IMR-90 (cell line): ENCODE results near the gene KCNAB2. TPM values are rescaled to one million over a fixed set of nuclear protein-coding genes. Genes with fewer than 3 reads are reported as not detected.

Experiments
- ATAC-seq: fragments of 200-7000 bp; cut with Tn5 transposase; 2 replicates; pipeline ENCODE4 v1.9.1; 2020; ENCODE audit warnings: low read depth, mild to moderate bottlenecking, moderate library complexity
- BruUV-seq: library from RNA; stranded (reverse); fragments of 400-500 nt; replicated peaks from 2 replicates; lab custom pipeline; 2021; lab: Mats Ljungman, UMichigan
- CTCF ChIA-PET: fragments of 300-600 bp; formaldehyde crosslinking; extraction: SDS; loops from one replicate; lab custom pipeline; 2021; ENCODE audit warnings: antibody characterized with exemption; lab: Yijun Ruan, JAX
- POLR2A ChIA-PET: fragments of 300-600 bp; sonication (Branson Sonifier 250); formaldehyde crosslinking; loops from one replicate; lab custom pipeline; 2022; ENCODE audit warnings: antibody characterized with exemption; ENCODE audit not compliant: unreplicated experiment; lab: Charles Lee
- DNase-seq: peaks from one replicate; pipeline ENCODE4 v3.0.0; 2013
- H2AFZ ChIP-seq: replicated peaks from 2 replicates; pipeline ENCODE3; 2013; ENCODE audit warnings: low read length, mild to moderate bottlenecking; ENCODE audit not compliant: poor library complexity
- H2AK5ac ChIP-seq: 2 replicates; pipeline ENCODE4 v1.6.1; 2013; ENCODE audit warnings: low read depth, low read length, inconsistent platforms
- H2AK9ac ChIP-seq: replicated peaks from 2 replicates; pipeline ENCODE3; 2013; ENCODE audit warnings: mild to moderate bottlenecking, low read depth, low read length, moderate library complexity; ENCODE audit not compliant: poor library complexity
- H2BK120ac ChIP-seq: 2 replicates; pipeline ENCODE4 v1.6.1; 2013; ENCODE audit warnings: low read depth, low read length, inconsistent platforms
- H2BK15ac ChIP-seq: 3 replicates; pipeline ENCODE4 v1.6.1; 2013; ENCODE audit warnings: low read depth, low read length, inconsistent platforms
- H2BK20ac ChIP-seq: 2 replicates; pipeline ENCODE4 v1.6.1; 2013; ENCODE audit warnings: low read depth, mild to moderate bottlenecking, inconsistent platforms, low read length, moderate library complexity
- H2BK5ac ChIP-seq: 2 replicates; pipeline ENCODE4 v1.6.1; 2013; ENCODE audit warnings: mild to moderate bottlenecking, low read depth, low read length, inconsistent platforms; ENCODE audit not compliant: poor library complexity, severe bottlenecking
- H3K14ac ChIP-seq: replicated peaks from 2 replicates; pipeline ENCODE4 v1.6.1; 2013; ENCODE audit warnings: low read depth, low read length, inconsistent platforms
- H3K18ac ChIP-seq: 2 replicates; pipeline ENCODE4 v1.6.1; 2013; ENCODE audit warnings: low read depth, low read length, control low read depth
- H3K23ac ChIP-seq: 2 replicates; pipeline ENCODE4 v1.6.1; 2013; ENCODE audit warnings: low read depth, low read length, inconsistent platforms
- H3K27ac ChIP-seq: 2 replicates; pipeline ENCODE4 v1.5.1; 2013; ENCODE audit warnings: mild to moderate bottlenecking, control low read depth, low read length; ENCODE audit not compliant: insufficient read depth
- H3K27me3 ChIP-seq: 2 replicates; pipeline ENCODE4 v1.6.1; 2013; ENCODE audit warnings: low read length; ENCODE audit not compliant: control insufficient read depth, insufficient read depth
- H3K36me3 ChIP-seq: 2 replicates; pipeline ENCODE4 v1.6.1; 2013; ENCODE audit warnings: low read length, mixed read lengths; ENCODE audit not compliant: control insufficient read depth, insufficient read depth
- H3K4ac ChIP-seq: 2 replicates; pipeline ENCODE4 v1.6.1; 2013; ENCODE audit warnings: low read depth, low read length, inconsistent platforms
- H3K4me1 ChIP-seq: 2 replicates; pipeline ENCODE4 v1.6.1; 2013; ENCODE audit warnings: low read length, mixed read lengths; ENCODE audit not compliant: control insufficient read depth, insufficient read depth
- H3K4me2 ChIP-seq: 2 replicates; pipeline ENCODE4 v1.6.1; 2013; ENCODE audit warnings: low read depth, mild to moderate bottlenecking, control low read depth, low read length, moderate library complexity
- H3K4me3 ChIP-seq: 2 replicates; pipeline ENCODE4 v1.5.1; 2013; ENCODE audit warnings: low read depth, mild to moderate bottlenecking, control low read depth, low read length, moderate library complexity; ENCODE audit not compliant: insufficient read depth
- H3K56ac ChIP-seq: 2 replicates; pipeline ENCODE4 v1.6.1; 2013; ENCODE audit warnings: low read length, inconsistent platforms; ENCODE audit not compliant: insufficient read depth; ENCODE audit errors: extremely low read depth
- H3K79me1 ChIP-seq, 2 experiments: 2 replicates each; pipeline ENCODE4 v1.6.1; 2013; ENCODE audit warnings: low read length in 2 of 2, inconsistent platforms in 1 of 2, low read depth in 1 of 2
- H3K9ac ChIP-seq: 2 replicates; pipeline ENCODE4 v1.6.1; 2013; ENCODE audit warnings: low read depth, low read length, control low read depth
- H3K9me1 ChIP-seq: 2 replicates; pipeline ENCODE4 v1.6.1; 2013; ENCODE audit warnings: low read length, inconsistent platforms; ENCODE audit not compliant: insufficient read depth
- H3K9me3 ChIP-seq: 2 replicates; pipeline ENCODE4 v1.6.1; 2013; ENCODE audit warnings: low read length; ENCODE audit not compliant: control insufficient read depth, insufficient read depth
- H4K20me1 ChIP-seq: 2 replicates; pipeline ENCODE4 v1.6.1; 2013; ENCODE audit warnings: low read length, inconsistent platforms; ENCODE audit not compliant: insufficient read depth
- H4K5ac ChIP-seq: 2 replicates; pipeline ENCODE4 v1.6.1; 2013; ENCODE audit warnings: mild to moderate bottlenecking, low read depth, low read length, control low read depth
- H4K8ac ChIP-seq, 2 experiments: 2 replicates each; pipeline ENCODE4 v1.6.1; 2013; ENCODE audit warnings: low read depth in 2 of 2, low read length in 2 of 2, control low read depth in 1 of 2, inconsistent platforms in 1 of 2
- H4K91ac ChIP-seq: 2 replicates; pipeline ENCODE4 v1.6.1; 2013; ENCODE audit warnings: low read depth, low read length, inconsistent platforms; ENCODE audit not compliant: insufficient read depth
- BHLHE40 ChIP-seq: fragments of 150-350 bp; IDR thresholded peaks from 2 replicates; pipeline ENCODE4 v1.6.1; 2016; ENCODE audit warnings: mild to moderate bottlenecking, low read depth, low read length
- CEBPB ChIP-seq: IDR thresholded peaks from 2 replicates; pipeline ENCODE4 v1.6.1; 2012; ENCODE audit warnings: low read depth, low read length, improper control_type of control experiment
- CHD1 ChIP-seq: IDR thresholded peaks from 2 replicates; pipeline ENCODE4 v1.6.1; 2012; ENCODE audit warnings: low read depth, low read length, improper control_type of control experiment
- CTCF ChIP-seq: conservative IDR thresholded peaks from 2 replicates; pipeline ENCODE4 v1.5.1; 2012; ENCODE audit warnings: mild to moderate bottlenecking, low read depth, low read length, improper control_type of control experiment
- ELK1 ChIP-seq: fragments of 150-350 bp; IDR thresholded peaks from 2 replicates; pipeline ENCODE4 v1.6.1; 2016; ENCODE audit warnings: low read depth, mild to moderate bottlenecking, low read length, moderate library complexity, borderline replicate concordance
- FOS ChIP-seq: fragments of 150-350 bp; IDR thresholded peaks from 2 replicates; pipeline ENCODE4 v1.6.1; 2016; ENCODE audit warnings: low read depth, low read length
- MAFK ChIP-seq: IDR thresholded peaks from 2 replicates; pipeline ENCODE4 v1.6.1; 2012; ENCODE audit warnings: low read depth, low read length, improper control_type of control experiment
- MAZ ChIP-seq: IDR thresholded peaks from 2 replicates; pipeline ENCODE4 v1.6.1; 2012; ENCODE audit warnings: low read depth, mild to moderate bottlenecking, low read length, improper control_type of control experiment, moderate library complexity, borderline replicate concordance
- MXI1 ChIP-seq: IDR thresholded peaks from 2 replicates; pipeline ENCODE4 v1.6.1; 2012; ENCODE audit warnings: low read depth, mild to moderate bottlenecking, low read length, moderate library complexity, borderline replicate concordance
- NFE2L2 ChIP-seq: fragments of 150-350 bp; IDR thresholded peaks from 2 replicates; pipeline ENCODE4 v1.6.1; 2016; ENCODE audit warnings: low read depth, mild to moderate bottlenecking, low read length
- POLR2A ChIP-seq: IDR thresholded peaks from 2 replicates; pipeline ENCODE4 v1.6.1; 2012; ENCODE audit warnings: mild to moderate bottlenecking, low read depth, low read length
- RAD21 ChIP-seq: IDR thresholded peaks from 2 replicates; pipeline ENCODE4 v1.6.1; 2012; ENCODE audit warnings: low read length, improper control_type of control experiment
- RCOR1 ChIP-seq: IDR thresholded peaks from 2 replicates; pipeline ENCODE4 v1.6.1; 2012; ENCODE audit warnings: mild to moderate bottlenecking, low read length, improper control_type of control experiment; ENCODE audit not compliant: insufficient replicate concordance
- RFX5 ChIP-seq: IDR thresholded peaks from 2 replicates; pipeline ENCODE4 v1.8.0; 2012; ENCODE audit warnings: low read depth, mild to moderate bottlenecking, low read length, moderate library complexity
- SMC3 ChIP-seq: fragments of 150-350 bp; IDR thresholded peaks from 2 replicates; pipeline ENCODE4 v1.6.1; 2016; ENCODE audit warnings: low read depth, mild to moderate bottlenecking, antibody characterized with exemption, low read length, moderate library complexity
- WGBS, 2 experiments: methylation state at CpG; one replicate each; pipeline versions ENCODE4 v1.1.5 to v1.1.7; 2013; ENCODE audit warnings: missing lambda C conversion rate in 2 of 2; ENCODE audit not compliant: insufficient read length in 1 of 2; ENCODE audit errors: extremely low coverage in 2 of 2; 5-methylcytosine and 5-hydroxymethylcytosine counted together
- dilution Hi-C: fragments of 300-500 bp; cut with HindIII; formaldehyde crosslinking; loops from one replicate; pipeline ENCODE4 v1.14.3; 2018; ENCODE audit warnings: low sequenced_read_pairs; ENCODE audit not compliant: unreplicated experiment
- in situ Hi-C: fragments of 300-500 bp; cut with MboI; formaldehyde crosslinking; loops from 3 replicates; pipeline ENCODE4 v1.14.3; 2019; ENCODE audit warnings: low sequenced_read_pairs, inconsistent platforms, mixed read lengths
- intact Hi-C: fragments of 100-400 bp; cut with micrococcal nuclease; formaldehyde crosslinking; loops from 2 replicates; pipeline ENCODE4 v1.10.0; 2022
- polyA plus RNA-seq, 3 experiments: library from polyadenylated mRNA; depleted of rRNA; stranded (reverse); fragments of >200 nt; gene quantifications; 2 replicates each; pipeline ENCODE4 v1.2.3, GENCODE V29; 2012; ENCODE audit warnings: low replicate concordance in 1 of 3
- total RNA-seq: library from RNA; depleted of rRNA; stranded (reverse); fragments of >200 nt; gene quantifications from 2 replicates; pipeline ENCODE4 v1.2.3, GENCODE V29; 2012
- TF ChIP-seq, protein P1 (sequence below): fragments of 150-350 bp; IDR thresholded peaks from 2 replicates; pipeline ENCODE4 v1.6.1; 2017; ENCODE audit warnings: mild to moderate bottlenecking, antibody characterized with exemption, low read length, low read depth

Gene KCNAB2
- total and polyA plus RNA-seq, 2 of the 4 experiments (the other 2 are of a cell fraction): 1.3 to 4.2 TPM

DNA sequence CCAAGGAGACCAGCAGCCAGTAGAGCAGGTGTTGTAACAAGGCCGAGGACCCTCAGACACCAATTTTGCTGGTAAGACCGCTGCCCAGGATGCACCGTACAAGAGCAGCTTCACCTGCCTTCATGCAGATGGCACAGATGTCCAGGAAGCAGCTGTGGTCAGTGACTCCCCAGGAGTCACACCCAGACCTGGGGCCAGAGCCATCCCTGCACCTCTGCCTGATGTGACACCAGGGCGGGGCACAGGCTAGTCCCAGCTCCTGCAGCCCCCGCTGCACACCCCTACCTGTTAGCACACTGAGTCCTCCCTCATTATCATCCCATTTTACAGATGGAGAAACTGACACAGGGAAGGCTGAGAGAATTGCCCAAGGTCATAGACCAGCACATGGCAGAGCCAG, 16.3 kb upstream of the KCNAB2 start:
- Histone ChIP-seq H3K14ac (no peak overlapping the region), H2BK120ac (no peak overlapping the region), H3K4me2 (no peak overlapping the region), H4K91ac (no peak overlapping the region), H3K9ac (no peak overlapping the region), H3K4me1 (peaks cover 5% of the 10 kb centered on the region; the same call in 1 of the 2 replicates), H3K27me3 (no peaks in the 10 kb centered on the region; the same call in 1 of the 2 replicates), H3K18ac (no peak overlapping the region), H2BK15ac (no peak overlapping the region), H3K36me3 (no peaks in the 10 kb centered on the region), H2AK5ac (no peak overlapping the region), H2BK20ac (no peak overlapping the region), H3K23ac (no peak overlapping the region), H2AK9ac (no peak overlapping the region), H3K9me3 (no peaks in the 10 kb centered on the region), H4K20me1 (no peaks in the 10 kb centered on the region; the same call in 1 of the 2 replicates), H3K79me1 (no peaks in the 10 kb centered on the region), H4K5ac (no peak overlapping the region), H3K56ac (no peak overlapping the region), H3K4ac (no peak overlapping the region), H3K27ac (no peak overlapping the region), H3K9me1 (peaks cover 4% of the 10 kb centered on the region), H4K8ac (no peak overlapping the region), H2AFZ (no peak overlapping the region), H2BK5ac (no peak overlapping the region), H3K4me3 (no peak overlapping the region)
- dilution Hi-C loops (no loop called here), in situ Hi-C loops (no loop called here), intact Hi-C loops (no loop called here)
- ChIA-PET CTCF (interaction anchor here (0.6 to 0.7 kb wide), 2 partner anchors 14 to 175 kb away, joined by 3 to 6 read pairs; no protein-coding TSS in a partner anchor), POLR2A (no interaction called here)
- no TSS peak for BruUV-seq
- no peak for TF ChIP-seq CEBPB
- no peak for TF ChIP-seq CTCF
- TF ChIP-seq MXI1: no peak
- TF ChIP-seq MAZ: no peak
- no peak for TF ChIP-seq FOS
- no peak for TF ChIP-seq RFX5
- TF ChIP-seq, protein P1, sequence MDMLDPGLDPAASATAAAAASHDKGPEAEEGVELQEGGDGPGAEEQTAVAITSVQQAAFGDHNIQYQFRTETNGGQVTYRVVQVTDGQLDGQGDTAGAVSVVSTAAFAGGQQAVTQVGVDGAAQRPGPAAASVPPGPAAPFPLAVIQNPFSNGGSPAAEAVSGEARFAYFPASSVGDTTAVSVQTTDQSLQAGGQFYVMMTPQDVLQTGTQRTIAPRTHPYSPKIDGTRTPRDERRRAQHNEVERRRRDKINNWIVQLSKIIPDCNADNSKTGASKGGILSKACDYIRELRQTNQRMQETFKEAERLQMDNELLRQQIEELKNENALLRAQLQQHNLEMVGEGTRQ: no peak
- no peak for TF ChIP-seq MAFK
- no peak for TF ChIP-seq NFE2L2
- TF ChIP-seq BHLHE40: no peak
- TF ChIP-seq RAD21: no peak
- TF ChIP-seq RCOR1: no peak
- no peak for TF ChIP-seq CHD1
- TF ChIP-seq ELK1: no peak
- TF ChIP-seq POLR2A: no peak
- TF ChIP-seq SMC3: no peak
- WGBS, 2 experiments: 72% methylated on average over 3 of the region's 5 CpGs; no CpG with 5 or more reads in 1 of the 2 experiments
- DNase-seq (no peak), ATAC-seq (no peak)
